ENCODE measurements around the gene NTRK3.

The NTRK3 gene

DNA sequence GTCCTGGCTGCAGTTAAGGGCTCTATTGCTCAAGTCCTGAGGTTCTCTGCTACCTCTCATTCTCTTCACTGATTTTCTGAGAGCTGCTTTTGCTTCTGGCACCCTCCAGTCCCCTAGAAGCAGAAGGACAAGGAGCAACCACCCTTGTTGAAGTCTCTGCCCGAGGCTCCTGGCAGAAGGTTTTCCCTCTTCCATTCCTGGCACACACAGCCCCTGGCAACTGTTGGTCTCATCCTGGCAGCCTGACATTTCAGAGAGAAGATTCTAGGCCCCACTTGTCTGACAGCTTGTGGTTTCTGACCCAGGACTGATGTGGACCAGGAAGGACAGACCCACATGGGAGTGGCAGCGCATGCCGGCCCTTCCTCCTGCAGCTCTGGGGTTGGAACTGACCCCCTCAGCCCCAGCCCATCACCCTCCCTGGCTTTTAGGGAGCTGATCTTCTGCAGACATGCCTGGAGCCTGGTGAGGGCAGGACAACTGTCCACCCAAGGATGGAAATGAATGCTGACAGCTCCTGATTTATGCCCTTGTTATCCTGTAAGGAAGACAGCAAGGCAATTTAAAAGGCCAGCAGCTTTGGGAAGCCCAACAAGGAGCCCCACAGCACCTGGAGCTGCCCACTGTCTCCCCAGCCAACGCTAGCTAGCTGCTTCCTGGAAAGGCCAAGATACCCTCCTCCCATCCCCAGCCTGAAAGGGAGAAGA, 13.0 kb upstream of the NTRK3 start:
- DNase-seq, result no peak
- no peaks in the 10 kb centered on the region for H3K9me3 Mint-ChIP-seq
- H3K27ac Mint-ChIP-seq, result peak overlapping the region in 1 of 2 donors; percentile 77
- no peak for ATAC-seq
- no peaks in the 10 kb centered on the region for H3K4me1 Mint-ChIP-seq
- H3K27me3 Mint-ChIP-seq, result peaks cover 63% of the 10 kb centered on the region
- no peak overlapping the region for H3K4me3 Mint-ChIP-seq

DNA sequence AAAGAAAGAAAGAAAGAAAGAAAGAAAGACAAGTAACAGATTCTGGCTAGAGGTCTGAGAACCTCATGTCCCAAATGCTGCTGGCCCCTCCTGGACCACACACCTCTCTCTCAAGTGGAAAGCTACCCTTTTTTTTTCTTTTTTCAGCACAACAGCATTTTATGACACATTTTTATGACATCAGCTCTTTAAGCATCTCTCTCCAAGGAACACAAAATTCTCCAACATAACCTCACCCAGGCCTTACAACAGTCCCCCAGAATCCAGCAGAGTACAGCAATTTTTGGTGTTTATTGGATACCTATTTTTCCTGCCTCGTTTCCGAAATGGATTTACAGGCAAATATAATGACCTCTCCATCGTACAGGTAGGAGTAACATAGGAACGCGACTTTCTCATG, 11.2 kb upstream of the NTRK3 start:
- Mint-ChIP-seq H3K4me3 (no peak overlapping the region), H3K27ac (no peak overlapping the region), H3K9me3 (no peaks in the 10 kb centered on the region), H3K27me3 (peaks cover 76% of the 10 kb centered on the region), H3K4me1 (no peaks in the 10 kb centered on the region)
- ATAC-seq, result no peak
- DNase-seq, result no peak

DNA sequence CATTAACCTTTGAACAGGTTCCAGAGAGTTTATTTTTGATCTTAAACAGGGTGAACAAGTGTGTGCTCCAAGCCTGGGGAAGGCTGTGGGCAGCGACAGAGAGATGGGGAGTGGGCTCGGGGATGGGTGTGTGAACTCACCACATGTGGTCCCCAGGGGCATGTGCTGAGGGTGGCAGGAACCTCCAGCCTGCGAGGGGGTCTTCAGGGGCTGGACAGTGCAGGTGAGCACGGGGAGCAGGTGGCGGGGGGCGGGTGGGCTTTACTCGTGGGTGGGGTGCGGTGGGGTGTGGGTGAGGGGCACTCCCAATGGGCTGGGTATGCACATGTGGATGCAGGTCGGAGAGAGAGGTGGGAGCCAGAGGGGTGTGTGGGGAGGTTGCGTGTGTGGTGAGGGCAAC, 9.6 kb upstream of the NTRK3 start:
- Mint-ChIP-seq H3K4me1 (no peaks in the 10 kb centered on the region), H3K27me3 (peaks cover 85% of the 10 kb centered on the region), H3K4me3 (no peak overlapping the region), H3K27ac (no peak overlapping the region), H3K9me3 (no peaks in the 10 kb centered on the region)
- ATAC-seq (peak; percentile 19), DNase-seq (no peak)

DNA sequence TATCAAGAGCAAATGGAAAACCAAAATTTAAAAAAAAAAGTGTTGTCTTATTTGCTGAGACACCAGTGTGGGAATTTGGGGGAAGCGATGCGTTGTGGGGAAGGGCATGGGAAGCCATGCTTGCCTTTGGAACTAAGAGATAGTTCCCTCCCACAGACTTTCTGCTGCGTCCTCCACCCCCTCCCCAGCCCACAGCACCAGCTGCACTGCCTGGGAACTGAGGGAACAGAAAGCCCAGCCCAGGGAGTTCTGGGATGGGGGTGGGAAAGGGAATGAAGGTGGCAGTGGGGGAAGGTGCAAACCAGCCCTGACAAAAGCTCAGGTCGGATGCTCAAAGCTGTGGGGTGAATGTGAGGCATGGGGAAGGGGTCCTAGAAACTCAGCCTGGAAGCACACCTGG, 8.1 kb upstream of the NTRK3 start:
- Mint-ChIP-seq H3K4me1 (no peaks in the 10 kb centered on the region), H3K4me3 (no peak overlapping the region), H3K27ac (no peak overlapping the region), H3K27me3 (peaks cover 86% of the 10 kb centered on the region), H3K9me3 (no peaks in the 10 kb centered on the region)
- DNase-seq (no peak), ATAC-seq (no peak)

DNA sequence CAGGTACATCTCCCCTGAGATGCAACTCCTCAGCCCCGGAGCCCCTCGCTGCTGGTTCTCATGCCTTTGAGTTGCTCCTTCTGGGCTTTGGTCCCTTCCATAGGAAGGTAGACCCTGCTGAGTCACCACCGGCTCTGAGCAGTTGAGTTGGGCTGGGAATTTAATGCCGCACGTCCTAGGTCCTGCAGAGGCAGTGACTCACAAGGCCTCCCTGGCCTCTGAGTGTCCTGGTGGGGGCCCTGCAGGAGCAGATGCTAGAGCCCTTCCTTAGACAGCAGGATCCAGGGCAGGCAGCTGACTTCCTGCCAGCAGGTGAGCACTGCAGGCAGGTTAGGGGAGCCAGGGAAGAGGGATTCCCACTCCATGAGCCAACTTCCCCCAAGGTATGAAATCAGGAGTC, 5.5 kb upstream of the NTRK3 start:
- no peaks in the 10 kb centered on the region for H3K9me3 Mint-ChIP-seq
- no peak for DNase-seq
- peaks cover 10% of the 10 kb centered on the region for H3K4me1 Mint-ChIP-seq
- ATAC-seq, result no peak
- H3K27me3 Mint-ChIP-seq, result peaks cover 88% of the 10 kb centered on the region
- no peak overlapping the region for H3K27ac Mint-ChIP-seq
- no peak overlapping the region for H3K4me3 Mint-ChIP-seq

DNA sequence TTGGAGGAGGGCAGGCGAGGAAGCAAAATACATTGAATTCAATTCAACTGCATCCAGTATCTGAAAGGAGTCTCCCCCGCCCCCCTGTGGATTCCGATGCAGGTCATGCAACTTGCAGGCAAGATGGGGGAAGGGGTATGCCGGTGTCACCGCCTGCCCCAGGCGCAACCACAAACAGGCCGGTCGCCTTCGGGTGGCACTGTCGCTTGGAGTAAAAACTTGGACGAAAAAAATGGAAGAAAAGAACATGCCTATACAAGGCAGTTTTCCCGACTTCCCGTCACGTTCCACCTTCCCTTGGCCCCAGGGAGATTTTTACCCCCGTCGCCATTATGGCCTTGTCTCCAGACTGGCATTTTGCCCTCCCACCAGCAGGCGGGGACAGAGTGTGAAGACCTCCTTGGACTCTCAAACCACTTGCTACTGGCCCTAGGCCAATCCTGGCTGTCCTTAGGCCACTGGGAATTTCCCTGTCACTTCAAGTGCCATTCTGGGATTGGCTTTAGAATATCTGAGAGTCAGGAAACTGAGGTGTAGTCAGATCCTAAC, 1.6 kb upstream of the NTRK3 start:
- Mint-ChIP-seq H3K4me3 (peak overlapping the region; percentile 87 to 93), H3K27ac (peak overlapping the region in 1 of 2 donors; percentile 5), H3K27me3 (peaks cover 94% of the 10 kb centered on the region), H3K4me1 (peaks cover 29% of the 10 kb centered on the region), H3K9me3 (no peaks in the 10 kb centered on the region)
- DNase-seq (peak; percentile 13 to 16), ATAC-seq (no peak)

DNA sequence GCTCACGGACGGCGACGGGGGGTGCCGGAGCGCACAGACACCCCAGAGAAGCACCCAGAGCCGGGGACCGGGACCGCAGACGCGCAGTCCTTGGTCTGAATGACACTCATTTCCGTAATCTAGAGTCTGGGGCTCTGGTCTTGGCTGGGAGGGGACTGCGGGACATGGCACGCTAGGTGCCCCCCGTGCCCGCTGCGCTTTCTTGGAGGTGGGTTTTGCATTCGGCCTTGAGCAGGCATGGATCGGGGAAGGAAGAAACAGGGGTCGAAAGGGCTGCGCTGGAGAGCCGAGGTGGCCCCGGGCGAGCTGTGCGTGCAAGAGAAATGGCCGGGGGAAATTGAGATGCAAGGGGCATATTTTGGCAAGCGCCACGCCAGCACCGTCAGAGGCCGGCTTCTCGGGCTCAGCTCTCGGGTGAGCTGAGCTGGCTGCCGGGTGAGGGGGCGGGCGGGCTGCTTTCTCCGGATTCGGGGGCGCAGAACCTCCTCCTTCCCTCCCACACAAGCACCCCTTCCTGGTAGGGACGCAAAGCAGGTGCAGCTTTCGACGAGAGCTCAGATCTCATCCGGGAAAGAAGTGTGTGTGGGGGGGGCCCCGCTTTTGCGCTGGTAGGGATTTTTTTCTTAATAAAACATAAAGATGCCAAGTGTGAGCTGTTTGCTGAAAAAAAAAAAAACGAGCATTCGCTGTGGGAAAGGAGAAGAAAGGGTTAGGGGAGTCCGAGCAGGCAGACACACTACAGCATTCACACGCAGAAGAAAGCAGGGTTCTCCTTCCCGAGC, 963 bp upstream of the NTRK3 start:
- ATAC-seq, result peak; percentile 68
- H3K4me1 Mint-ChIP-seq, result peaks cover 29% of the 10 kb centered on the region
- peaks cover 99% of the 10 kb centered on the region for H3K27me3 Mint-ChIP-seq
- H3K27ac Mint-ChIP-seq, result peak overlapping the region; percentile 12 to 68
- peak; percentile 30 to 31 for DNase-seq
- H3K9me3 Mint-ChIP-seq, result no peaks in the 10 kb centered on the region
- H3K4me3 Mint-ChIP-seq, result peak overlapping the region; percentile 87 to 93

DNA sequence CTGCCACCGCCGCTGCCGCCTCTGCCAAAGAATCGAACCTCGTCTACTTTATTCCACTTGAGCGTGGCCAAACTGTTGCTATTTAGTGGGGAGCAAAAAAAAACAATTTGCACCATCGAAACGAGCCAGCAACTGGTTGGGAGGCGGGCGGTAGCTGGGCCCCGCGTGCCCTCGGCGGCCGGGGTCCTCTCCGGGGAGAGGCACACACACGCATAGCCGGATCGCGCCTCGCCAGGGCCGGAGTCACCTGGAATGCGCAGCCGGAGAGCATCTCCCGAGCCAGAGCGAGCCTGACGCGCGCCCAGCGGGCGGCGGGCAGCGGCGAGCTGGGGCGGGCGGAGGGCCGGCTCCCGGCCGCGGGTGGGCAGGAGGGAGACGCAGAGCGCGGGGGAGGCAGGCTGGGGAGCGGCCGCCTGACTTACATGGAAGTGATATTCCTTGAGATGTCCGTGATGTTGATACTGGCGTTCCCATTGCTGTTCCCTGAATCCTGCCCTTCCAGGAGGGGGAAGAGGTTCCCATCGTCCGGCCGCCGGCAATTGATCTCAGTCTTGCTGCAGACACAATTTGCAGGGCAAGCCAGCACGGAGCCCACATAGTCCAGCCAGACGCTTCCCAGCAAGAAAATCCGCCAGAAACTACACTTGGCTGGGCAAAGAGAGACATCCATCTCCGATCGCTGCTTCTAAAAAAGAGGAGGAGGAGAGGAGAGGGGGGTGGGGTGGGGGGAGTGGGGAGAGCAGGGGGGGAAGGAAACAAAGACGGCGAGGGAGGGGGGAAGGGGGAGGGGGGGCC, 858 bp downstream of the NTRK3 start:
- peak overlapping the region; percentile 59 to 69 for H3K4me3 Mint-ChIP-seq

DNA sequence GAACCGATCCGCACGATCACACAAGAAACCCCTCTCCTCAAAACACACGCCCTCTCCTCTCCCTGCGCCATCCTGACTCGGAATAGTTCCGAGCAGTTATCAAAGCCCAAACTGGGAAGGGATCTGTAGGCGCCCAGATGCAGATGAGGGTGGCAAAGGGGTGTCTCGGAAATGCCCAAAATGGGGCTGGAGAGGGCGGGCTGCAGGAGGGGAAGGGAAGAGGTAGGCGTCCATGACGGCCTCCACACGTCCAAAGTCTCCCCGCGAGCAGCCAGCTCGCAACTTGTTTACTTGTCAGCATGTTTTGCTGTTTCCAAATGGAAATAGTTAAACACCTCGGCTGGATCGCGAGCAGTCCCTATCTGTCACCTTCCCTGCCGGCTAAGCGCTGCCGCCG, 1.5 kb downstream of the NTRK3 start:
- no peaks in the 10 kb centered on the region for H3K9me3 Mint-ChIP-seq
- peak overlapping the region; percentile 49 to 65 for H3K4me3 Mint-ChIP-seq
- H3K27ac Mint-ChIP-seq, result no peak overlapping the region
- peaks cover 29% of the 10 kb centered on the region for H3K4me1 Mint-ChIP-seq
- no peak for DNase-seq
- no peak for ATAC-seq
- peaks cover 76% of the 10 kb centered on the region for H3K27me3 Mint-ChIP-seq

More for the DNA sequence above, 858 bp downstream of the NTRK3 start:
- Mint-ChIP-seq H3K27ac (no peak overlapping the region), H3K4me1 (peaks cover 29% of the 10 kb centered on the region), H3K9me3 (no peaks in the 10 kb centered on the region), H3K27me3 (peaks cover 82% of the 10 kb centered on the region)
- no peak for ATAC-seq
- no peak for DNase-seq

DNA sequence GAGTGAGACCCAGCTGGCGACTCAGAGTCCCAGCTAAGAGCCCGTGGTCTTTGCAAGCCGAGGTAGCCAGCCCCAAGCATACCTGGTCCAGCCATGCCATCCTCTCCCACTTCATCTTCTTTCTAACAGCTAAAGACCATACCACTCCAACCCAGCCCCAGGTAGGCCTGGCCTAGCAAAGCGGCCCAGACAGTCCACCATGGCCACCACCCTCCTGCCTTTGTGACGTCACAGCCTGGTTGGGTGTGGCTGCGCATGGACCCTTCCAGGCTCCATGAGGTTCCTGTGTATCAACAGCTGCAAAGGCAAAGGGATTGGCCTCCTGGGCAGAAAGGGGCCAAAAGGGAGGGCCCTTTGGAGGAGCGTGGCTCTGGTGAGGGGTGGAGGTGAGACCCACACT, 4.1 kb downstream of the NTRK3 start:
- no peaks in the 10 kb centered on the region for H3K9me3 Mint-ChIP-seq
- no peak for DNase-seq
- no peak overlapping the region for H3K27ac Mint-ChIP-seq
- peaks cover 57% of the 10 kb centered on the region for H3K27me3 Mint-ChIP-seq
- ATAC-seq, result no peak
- H3K4me3 Mint-ChIP-seq, result no peak overlapping the region
- peaks cover 23% of the 10 kb centered on the region for H3K4me1 Mint-ChIP-seq

DNA sequence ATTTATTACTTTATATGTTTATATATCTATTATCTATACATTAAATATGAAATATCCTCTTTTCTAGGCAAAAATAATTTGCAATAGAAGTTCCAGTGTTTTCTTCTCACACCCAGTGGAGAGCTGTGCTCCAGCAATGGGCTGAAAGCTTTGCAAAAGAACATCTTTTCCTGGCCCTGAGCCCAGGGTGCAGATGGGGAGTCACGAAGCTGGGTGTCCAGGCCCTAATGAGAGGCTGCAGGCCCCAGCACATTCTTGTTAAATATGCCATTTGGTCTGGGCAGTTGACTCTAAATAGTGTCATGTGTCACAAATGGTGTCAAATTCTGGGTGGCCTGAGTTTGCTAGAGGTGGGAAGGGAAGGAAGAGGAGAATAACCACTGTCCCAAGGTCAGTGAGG, 5.7 kb downstream of the NTRK3 start:
- Mint-ChIP-seq H3K4me3 (no peak overlapping the region), H3K9me3 (no peaks in the 10 kb centered on the region), H3K27me3 (peaks cover 57% of the 10 kb centered on the region), H3K4me1 (peaks cover 22% of the 10 kb centered on the region), H3K27ac (no peak overlapping the region)
- DNase-seq (no peak), ATAC-seq (no peak)

DNA sequence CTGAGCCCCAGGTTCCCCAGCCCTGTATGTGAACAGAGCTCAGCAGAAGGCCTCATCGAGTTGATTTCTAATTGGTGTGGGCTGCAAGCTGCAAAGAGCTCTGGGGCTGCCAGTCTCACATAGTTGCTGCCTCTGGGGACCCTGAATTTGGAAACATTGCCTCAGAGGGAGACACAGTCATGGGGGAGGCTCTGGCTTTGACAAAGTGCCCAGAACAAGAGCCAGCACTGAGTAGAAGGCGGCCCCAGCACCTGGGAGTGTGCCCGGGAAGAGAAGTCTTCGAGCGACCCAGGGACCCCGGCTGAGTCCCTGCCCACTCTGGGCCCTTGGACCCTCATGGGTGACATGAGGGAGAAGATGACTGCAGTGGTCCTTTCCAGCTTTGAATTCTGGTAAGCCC, 7.3 kb downstream of the NTRK3 start:
- no peak overlapping the region for H3K4me3 Mint-ChIP-seq
- no peaks in the 10 kb centered on the region for H3K9me3 Mint-ChIP-seq
- H3K4me1 Mint-ChIP-seq, result peaks cover 12% of the 10 kb centered on the region
- H3K27ac Mint-ChIP-seq, result no peak overlapping the region
- H3K27me3 Mint-ChIP-seq, result peaks cover 51% of the 10 kb centered on the region
- DNase-seq (no peak), ATAC-seq (no peak)

DNA sequence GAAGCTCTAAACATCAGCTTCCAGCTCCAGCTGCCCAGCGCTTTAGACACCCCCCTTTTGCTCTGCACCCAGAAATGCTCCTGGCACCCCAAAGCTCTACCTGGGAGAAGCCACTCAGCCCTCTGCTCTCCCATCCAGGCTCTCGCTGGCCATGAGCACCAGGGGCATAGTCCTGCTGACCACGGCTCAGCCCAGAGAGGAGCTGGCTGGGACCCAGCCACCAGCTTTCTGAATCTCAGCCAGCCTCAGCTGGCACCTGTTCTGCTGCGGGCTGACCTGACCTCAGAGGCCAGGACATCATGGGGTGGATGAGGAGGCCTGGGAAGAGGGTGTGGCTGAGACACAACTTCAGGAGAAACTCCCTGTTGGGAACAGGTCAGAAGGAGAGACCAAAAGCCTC, 8.6 kb downstream of the NTRK3 start:
- Mint-ChIP-seq H3K9me3 (no peaks in the 10 kb centered on the region), H3K4me1 (peaks cover 12% of the 10 kb centered on the region), H3K27ac (no peak overlapping the region), H3K4me3 (no peak overlapping the region), H3K27me3 (peaks cover 38% of the 10 kb centered on the region)
- ATAC-seq (no peak), DNase-seq (no peak)

DNA sequence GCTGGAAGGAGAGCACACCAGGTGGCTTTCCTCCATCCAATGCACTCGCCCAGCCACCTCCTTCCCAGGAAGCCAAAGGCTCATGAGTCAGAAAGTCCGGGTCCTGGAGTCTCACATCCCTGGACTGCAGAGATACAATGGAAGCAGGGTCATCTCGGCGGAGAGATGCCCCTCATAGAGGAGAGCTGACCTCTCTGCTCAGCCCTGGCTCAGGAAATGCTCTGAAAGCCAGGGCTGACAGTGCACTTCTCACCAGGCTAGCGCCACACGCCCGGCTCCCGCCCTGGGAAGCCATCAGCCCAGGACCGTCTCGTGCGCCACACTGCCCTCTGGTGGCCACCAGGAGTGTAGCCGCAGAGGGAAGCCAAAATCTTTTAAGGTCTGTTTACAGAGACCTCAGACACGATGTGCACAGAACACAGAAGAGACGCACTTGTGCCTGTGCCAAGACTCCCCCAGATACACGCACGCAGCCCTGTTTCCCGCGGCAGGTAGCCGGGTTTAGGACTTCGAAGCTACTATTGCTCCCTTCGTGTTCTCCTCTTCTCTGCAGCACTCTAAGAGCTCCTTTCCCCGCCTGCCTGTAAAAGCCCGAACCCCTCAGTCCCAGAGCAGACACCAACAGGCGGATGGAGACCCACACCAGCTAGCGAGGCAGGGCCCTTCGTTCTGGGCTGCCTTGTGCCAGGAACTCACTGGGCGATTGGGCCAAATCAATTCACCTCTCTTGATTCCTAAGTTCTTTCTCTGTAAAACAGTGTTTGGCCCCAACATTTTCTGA, 9.7 kb downstream of the NTRK3 start:
- Mint-ChIP-seq H3K4me1 (peaks cover 12% of the 10 kb centered on the region), H3K27me3 (peaks cover 32% of the 10 kb centered on the region), H3K9me3 (no peaks in the 10 kb centered on the region), H3K4me3 (peak overlapping the region in 1 of 2 donors; percentile 14), H3K27ac (no peak overlapping the region)
- peak; percentile 71 to 77 for DNase-seq
- ATAC-seq, result peak; percentile 84

DNA sequence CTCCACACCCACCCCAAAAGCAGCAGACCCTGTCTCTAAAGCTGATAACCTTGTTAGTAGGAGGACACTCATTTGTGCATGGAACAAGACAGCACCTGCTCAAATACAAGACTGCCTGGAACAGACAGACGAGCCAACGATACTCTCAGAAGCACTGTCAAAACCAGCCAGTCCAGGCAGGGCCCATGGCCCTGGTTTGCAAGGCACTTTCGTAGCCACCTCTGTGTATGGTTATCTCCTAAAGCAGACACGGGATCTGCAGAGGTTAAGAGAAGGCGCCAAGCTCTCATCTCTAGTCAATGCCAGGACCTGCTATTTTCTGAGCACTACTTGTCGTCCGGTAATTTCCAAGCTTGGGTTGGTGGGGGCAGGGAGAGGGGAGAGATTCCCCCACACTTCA, 10.5 kb downstream of the NTRK3 start:
- H3K27me3 Mint-ChIP-seq, result peaks cover 32% of the 10 kb centered on the region
- H3K27ac Mint-ChIP-seq, result no peak overlapping the region
- no peaks in the 10 kb centered on the region for H3K9me3 Mint-ChIP-seq
- DNase-seq, result no peak
- H3K4me1 Mint-ChIP-seq, result peaks cover 12% of the 10 kb centered on the region
- no peak overlapping the region for H3K4me3 Mint-ChIP-seq
- ATAC-seq, result no peak

Data from stimulated activated naive CD8-positive, alpha-beta T cell treated with anti-CD3 and anti-CD28 coated beads, Interleukin-15, amount 100 ng/mL, for 72 hours (primary cell).